Dermis microvascular lymphatic vessel endothelial cell (primary cell): ENCODE measurements around the gene GNAL. TPM values are rescaled to one million over a fixed set of nuclear protein-coding genes. Genes with fewer than 3 reads are reported as not detected.
A peak's percentile ranks its signal among the peaks of the same experiment; 100 is the strongest.
"Not testable (repeated sequence)": the region's sequence is repeated elsewhere in the genome, so short reads cannot be mapped to it uniquely, and the experiment has no call there.

Experiments used
- DNase-seq, 2 donors: peaks; one replicate each; pipeline versions ENCODE4 v3.0.0 to v3.0.0-alpha.2; 2010; ENCODE audit warnings: low read depth in 2 of 2
- total RNA-seq: library from RNA; depleted of rRNA; stranded (reverse); fragments of >200 nt; gene quantifications from 2 replicates; pipeline ENCODE4 v1.2.1, GENCODE V29; 2014

Gene GNAL
- total RNA-seq, 1 donor from 2014 or later: 0.39 TPM

DNA sequence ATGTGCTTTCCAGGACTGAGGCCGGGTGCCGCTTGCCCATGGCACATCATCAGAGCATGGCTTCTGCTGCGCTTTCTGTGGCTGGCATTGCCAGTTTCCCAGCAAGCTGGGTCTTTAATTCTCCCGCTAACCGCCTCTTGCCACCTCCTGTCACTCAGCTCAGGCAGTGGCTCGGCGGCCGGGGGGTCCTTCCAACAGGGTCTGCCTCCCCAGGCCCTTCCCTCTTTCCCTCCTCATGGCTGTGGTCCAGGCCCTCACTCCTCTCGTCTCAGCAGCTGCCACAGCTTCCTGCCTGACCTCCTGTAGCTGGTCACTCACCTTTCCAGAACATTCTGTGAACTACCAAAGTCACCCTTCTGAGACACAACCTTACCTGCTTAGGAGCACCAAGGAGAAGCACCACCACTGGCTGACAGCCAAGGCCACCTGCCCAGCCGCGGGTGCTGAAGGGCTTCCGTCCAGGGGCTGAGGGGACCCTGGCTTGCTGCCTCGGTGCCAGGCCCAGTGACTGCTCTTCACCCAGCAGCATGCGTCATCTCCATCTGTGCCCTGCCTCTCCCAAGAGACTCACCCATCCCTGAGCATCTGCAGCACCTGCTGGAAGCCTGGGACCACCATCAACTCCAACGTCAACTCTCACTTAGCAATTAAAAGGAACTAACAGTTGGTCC is 184.7 kb downstream of the GNAL start:
- no peak for DNase-seq

DNA sequence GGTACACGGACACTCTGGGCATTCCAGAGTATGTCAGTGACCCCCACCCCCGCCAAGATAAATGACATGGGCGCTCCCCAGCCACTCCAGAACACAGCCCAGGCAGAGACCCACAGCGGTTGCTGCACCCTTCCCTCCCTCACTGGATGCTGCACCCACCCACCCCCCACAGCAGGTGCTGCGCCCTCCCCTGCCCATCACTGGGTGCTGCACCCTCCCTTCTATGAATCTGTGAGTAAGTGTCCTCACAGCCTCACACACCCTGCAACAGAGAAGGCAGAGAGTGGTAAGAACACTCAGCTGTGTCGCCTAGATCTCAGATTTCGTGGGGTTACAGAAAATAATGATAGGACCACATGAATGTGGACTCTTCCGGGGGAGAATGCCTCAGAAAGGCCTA is 185.6 kb downstream of the GNAL start:
- DNase-seq: no peak

DNA sequence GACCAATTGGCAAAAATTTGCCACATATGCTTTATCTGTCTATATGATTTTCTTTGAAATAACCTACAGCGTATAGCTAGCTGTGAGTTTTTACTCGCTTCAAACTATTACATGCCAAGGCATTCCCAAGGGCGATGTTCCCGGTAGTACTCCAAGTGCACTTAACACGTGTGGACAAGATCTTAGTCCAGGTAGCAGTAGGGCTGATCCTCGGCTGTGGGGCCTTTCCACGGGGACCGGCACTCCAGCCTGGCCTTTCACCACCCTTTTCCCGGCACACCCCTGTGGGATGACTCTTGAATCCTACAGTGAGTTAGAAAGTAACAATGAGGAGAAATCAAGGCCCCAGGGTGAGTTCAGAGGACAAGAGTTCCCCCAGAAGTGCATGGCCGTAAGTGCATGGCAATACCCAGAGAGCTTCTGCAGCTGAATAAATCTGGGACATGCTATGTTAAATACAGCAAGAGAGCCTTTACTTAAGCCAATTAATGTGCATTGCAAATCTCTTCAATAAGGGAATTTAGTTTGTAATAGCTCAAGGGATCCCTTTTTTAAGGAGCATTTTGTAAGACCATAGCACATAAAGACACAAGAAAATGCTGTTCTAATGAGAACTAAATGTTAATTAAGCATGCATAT is 188.6 kb downstream of the GNAL start:
- DNase-seq: no peak

DNA sequence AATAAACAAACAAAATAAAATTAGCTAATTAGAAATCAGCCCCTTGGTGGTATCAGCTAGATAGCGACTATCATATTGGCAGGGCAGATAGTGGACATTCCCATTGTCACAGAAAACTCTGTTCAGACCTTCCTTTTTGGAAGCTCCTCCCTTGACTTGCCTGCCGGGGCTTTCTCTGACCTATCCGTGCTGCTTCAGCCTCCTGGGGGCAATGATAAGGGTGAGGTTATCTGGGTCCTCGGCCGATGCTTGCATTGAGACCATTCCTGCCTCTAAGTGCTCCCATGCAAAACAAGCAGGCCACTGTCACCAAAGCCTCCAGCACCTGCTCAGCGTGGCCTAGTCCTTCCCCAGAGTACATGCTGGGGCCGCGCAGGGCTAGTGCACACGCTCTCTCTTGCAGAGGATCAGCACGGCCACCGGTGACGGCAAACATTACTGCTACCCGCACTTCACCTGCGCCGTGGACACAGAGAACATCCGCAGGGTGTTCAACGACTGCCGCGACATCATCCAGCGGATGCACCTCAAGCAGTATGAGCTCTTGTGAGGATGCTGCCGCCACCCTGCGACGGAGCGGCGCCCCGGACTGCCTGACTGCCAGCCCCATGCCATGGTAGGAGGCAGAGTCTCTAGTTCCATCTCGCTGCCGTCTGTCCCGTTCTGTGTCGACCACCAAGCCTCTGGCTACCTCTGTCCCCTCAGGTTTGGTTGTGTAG is 191.7 kb downstream of the GNAL start:
- DNase-seq: no peak

DNA sequence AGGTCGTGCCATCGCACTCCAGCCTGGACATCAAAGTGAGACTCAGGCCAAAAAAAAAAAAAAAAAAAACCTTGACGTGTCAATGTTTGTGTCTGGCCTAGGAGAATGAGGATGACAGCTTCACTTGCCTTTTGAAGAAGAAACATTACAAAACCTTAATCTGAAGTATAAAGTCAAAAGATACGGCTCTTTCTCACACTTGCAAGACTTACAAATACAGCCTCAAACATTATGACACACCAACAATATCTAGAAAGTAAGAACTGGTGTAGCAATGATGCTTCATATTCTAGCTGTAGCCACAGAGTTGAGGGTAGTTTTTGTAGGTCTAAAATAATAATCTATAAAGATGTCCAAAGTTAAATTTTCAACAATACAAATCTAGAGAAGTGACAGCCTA is 193.6 kb downstream of the GNAL start:
- DNase-seq: no peak

DNA sequence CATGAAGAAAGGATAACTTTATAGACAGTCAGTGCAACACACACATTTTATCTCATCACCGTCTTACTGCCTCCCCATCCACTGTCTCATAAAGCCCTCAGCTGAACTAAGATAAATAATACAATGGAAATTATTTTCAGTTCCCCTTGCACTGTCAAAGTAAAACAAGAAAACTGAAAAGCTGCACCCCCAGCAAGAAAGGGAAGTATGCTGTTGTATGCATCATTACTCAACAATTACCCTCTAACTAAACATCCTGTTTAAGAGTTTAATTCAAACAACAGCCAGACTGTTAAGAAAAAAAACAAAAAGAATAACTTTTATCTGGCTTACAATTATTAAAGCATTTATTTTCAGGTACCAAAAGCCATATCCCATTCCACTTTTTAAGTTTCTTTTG is 194.1 kb downstream of the GNAL start:
- DNase-seq: peak in 1 of 2 donors; percentile 5

DNA sequence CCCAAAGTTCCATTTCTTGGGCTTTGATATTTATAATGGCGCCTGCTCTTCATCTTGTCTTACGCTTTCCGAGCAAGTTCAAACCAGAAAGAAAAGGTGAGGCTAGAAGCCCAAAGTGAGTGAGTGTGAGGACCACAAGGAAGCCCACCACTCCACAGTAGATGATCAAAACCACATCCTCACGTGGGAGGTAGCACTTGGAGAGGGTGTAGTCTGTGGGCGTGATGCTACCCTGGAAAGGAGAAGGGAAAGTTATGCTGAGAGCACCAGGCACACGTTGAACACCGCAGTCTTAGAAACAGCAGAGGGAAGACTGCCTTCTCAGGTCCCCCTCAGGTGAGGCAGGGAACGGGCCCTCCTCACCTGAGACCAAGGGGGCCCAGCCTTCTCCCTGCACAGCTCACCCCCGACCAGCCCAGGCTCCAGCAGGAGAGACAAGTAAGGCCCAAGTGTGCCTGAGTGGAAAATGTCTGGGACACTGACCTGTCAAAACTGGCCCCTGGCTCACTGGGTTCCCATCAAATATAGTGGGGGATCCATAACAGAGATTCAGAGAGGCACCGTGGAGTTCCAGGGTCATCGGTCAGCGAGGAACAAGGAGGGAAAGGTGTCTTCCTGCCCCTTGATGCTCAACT is 195.4 kb downstream of the GNAL start:
- no peak for DNase-seq

DNA sequence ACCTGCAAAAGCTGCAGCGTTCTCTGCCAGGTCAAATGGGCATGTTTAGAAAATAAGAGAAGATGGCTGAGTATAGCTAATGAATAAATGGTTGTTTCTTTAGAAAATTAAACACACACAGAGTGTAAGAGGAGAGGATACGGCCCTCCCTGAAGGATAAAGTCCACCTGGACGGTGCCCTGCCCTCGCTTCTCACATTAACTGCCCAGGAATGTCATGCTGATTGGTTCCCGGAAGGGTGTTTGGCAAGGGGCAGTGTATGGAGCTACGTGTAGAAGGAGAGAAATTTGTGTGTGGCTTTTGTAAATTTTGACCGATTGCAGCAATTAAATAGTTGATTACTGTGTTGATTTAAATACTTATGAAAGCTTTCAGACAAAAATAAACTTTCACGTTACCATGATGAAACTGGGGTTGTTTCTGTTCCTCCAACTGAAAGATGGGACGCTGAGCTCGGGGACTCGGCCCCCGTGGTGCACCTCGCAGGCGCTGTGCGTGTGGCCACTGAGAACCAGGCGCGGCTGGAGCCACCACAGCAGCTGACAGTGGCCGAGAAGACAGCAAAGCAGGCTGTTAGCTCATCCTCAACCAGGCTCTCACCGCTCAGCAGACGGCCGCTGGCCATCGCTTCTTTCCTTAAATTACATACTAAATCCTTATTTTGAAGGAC is 196.3 kb downstream of the GNAL start:
- DNase-seq: no peak

DNA sequence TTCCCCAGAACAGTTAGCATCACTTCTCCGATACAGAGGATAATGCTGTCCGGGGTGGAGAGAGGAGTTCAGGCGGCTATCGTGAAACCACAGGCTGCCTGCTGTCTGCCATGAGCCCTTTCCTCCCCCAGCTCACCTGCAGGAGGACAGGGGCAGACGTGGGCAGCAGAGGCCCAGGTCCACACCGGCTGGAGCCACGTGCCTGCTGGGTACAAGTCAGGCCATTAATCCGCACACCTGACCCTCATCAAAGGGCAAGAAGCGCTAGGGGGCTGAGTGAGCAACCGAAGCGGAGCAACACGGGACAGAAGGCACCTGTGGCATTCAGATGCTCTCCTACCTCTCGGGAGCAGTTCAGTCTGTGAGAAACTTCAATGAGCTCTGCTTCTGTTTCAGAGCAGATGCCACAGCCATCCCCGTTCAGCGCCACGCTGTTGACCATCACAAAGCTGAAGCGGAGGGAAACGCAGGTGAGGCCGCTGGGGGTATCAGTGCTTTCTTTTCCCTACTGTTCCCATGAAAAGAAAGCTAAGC is 197.6 kb downstream of the GNAL start:
- no peak for DNase-seq

DNA sequence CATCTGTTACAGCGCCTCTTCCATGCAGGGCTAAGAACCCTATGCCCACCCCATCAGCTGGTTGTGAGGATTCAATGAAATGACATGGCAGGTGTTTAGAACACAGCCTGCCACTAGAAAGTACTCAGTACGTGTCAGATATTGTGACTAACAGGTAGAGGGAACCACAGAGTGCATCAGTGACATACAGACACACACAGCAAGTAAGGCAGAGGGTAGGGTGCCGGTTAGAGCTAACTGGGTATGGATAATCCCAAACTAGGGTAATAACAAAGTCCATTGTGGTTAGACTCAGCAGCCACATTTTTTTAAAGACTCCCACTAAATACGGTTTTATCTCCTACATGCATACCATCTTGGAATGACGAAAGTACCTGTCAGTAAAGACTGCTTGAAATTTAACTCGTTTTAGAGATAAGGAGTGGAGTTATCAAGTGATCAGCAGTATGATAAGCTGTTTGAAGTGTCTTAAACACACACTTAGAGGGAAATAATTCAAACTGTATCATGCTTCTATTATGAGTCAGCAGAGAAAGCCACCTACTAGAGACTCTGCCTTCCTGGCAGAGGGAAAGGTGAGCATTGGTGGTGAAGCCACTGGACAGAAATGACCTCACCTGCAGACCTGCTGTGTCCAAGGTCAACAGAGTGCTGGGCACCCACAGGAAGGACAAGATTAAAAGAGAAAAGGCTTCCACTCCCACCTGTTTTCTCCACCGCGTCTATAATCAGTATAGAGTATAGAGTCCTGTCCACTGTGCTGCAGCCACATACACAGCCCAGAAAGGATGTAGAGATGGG is 198.5 kb downstream of the GNAL start:
- no peak for DNase-seq

DNA sequence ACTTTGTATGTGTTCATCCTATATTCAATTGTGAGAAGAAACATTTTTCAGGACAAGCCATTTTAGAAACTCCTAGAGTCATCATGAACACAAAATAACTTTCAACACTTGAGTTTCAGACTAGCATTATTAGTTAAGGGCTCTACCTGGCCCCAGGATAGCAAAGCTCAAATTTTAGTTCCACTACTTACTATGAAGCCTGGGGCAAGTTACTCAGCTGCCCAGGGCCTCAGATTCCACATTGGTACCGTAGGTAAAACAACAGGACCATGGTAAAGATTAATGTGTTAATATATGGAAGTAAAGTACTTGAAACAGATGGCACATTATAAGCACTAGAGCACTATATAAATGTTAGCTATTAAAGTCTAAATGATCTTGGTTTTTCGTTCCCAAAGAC is 199.7 kb downstream of the GNAL start:
- DNase-seq: no peak

DNA sequence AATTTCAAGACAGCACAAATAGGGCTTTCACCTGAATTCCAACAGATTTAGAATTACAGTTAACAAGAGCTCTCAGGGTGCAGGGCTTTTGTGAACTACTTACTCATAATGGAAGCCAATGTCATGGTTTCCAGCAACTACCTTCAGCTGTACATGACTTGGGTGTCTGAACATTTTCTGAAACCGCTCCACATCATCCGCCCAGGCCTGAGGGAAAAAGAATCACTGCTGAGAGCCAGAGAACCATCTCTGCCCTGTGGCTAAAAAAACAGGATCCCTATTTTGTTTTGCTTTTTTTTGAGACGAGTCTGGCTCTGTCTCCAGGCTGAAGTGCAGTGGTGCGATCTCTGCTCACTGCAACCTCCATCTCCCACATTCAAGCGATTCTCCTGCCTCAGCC is 200.2 kb downstream of the GNAL start:
- no peak for DNase-seq

DNA sequence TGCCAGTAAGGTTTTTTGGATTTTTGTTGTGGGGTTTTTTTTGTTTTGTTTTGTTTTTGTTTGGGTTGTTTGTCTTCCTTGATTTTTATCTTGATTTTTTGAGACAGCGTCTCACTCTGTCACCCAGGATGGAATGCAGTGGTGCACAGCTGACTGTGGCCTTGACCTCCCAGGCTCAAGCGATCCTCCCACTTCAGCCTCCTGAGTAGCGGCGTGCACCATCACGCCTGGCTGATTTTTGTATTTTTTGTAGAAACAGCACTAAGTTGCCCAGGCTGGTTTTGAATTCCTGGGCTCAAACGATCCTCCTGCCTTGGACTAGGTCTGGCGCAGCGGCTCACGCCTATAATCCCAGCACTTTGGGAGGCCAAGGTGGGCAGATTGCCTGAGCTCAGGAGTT is 202.7 kb downstream of the GNAL start:
- no peak for DNase-seq

DNA sequence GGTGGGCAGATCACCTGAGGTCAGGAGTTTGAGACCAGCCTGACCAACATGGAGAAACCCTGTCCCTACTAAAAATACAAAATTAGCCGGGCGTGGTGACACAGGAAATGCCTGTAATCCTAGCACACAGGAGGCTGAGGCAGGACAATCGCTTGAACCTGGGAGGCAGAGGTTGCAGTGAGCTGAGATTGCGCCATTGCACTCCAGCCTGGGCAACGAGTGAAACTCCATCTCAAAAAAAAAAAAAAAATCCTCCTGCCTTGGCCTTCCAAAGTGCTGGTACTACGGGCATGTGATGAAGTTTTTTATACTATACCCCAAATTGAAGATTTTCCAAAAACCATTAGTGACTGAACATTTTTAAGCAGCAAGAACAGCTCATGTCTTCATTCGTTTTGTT is 203.4 kb downstream of the GNAL start:
- DNase-seq: not testable (repeated sequence)

DNA sequence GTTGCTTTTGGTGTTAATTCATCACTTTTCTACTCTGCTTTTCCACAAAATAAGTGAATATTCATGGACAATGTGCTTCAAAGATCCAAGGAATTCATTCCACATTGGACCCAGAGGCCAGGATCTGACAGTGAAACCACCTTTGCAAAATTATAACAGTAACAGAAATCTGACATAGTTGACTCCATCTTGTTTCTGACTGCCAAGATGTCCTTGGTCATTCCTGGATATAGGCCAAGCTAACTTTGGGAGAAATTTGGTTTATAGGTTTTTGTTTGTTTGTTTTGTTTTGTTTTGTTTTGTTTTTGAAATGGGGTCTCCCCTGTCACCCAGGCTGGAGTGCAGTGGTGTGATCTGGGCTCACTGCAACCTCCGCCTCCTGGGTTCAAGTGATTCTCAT is 208.7 kb downstream of the GNAL start:
- DNase-seq: no peak

DNA sequence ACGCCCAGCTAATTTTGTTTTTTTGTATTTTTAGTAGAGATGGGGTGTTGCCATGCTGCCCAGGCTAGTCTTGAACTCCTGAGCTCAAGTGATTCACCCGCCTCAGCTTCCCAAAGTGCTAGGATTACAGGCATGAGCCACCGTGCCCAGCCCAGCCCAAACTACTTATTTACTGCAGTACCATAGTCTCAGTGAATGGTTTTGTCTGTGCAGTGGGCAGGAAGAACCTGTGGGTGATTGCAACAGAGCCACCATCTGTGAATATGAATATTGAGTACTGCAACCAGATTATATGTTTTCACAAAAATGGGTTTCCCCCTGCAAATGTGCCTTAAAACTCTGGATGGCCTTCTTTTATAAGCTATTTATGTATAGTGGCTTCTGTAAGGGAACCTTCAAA is 210.0 kb downstream of the GNAL start:
- DNase-seq: no peak

DNA sequence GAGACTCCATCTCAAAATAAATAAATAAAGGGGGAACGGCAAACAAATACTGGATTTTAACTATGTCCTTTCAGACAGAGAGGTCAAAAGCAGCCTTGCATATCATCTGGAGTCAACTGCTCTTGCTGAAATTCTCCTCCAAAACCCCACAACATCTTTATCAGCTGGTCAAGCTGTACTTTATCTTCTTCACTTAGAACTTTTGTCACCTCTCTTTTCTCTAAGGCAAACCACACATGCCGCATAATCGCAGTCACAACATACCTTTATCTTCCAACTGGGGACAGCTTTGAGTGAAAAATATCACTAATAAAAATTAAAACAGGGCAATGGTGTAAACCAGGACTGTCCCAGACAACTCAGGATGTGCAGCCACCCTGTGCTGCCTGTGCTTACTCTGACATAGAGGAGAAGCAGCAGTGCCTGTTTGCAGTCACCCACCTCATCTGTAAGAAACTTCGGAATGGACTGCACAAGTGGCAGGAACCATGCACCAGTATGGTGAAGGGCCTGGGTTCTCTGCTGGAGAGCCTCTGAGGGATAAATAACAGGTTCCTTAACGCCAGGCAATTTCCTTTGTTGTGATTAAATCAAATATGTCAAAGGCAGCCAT is 212.9 kb downstream of the GNAL start:
- DNase-seq: no peak

DNA sequence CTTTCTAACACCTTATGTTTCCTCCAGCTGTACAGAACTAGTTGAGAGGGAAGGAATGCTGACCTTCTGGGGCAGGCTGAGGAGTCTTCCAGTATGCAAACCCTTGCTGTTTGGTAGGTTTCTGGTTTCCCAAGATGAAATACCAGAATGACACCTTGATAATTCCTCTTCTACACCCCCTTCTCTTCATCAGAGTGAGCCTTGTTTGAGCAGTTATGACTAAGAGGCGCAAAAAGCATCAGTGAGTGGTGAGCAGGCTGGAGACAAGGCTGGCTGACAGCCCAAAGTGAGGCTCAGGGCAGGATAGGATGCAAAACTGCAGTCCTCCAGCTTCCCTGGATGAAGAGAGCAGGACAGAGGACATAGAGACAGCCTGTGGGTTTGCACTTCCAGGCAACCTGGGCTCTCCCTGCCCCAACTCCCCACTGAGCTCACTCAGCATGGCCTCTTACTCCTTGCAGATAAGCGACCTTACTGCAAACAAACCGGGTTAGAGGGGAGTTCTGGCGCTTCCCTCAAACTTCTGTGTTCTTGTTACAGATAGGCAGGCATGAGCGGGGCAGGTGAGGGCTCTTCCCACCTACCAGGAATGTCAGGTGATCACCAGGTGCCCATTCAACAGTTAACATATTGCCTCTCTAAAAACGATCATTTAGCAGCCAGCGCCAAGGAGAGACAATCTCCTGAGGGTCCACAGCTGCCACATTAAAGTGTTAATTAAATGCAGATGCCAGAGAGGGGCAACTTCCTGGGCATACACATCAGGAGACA is 213.6 kb downstream of the GNAL start:
- DNase-seq: no peak

DNA sequence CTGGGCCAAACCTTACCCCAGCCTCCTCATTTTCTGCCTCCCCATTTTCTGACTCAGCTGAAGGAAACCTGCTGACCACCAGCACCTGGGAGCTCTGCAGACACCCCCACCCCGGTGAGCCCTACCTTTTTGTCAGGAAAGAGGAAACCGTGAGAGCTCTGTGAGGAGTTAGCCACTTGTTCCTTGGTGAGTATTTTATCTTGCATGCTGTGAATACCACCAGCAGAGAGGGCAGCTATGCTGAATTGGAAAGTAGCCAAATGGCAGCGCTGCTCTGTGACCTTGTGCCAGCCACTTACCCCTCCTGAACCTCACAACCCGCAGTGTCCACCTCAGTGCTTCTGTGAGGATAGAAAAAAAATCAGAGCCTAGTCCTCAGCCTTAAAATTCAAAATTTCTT is 216.5 kb downstream of the GNAL start:
- no peak for DNase-seq

DNA sequence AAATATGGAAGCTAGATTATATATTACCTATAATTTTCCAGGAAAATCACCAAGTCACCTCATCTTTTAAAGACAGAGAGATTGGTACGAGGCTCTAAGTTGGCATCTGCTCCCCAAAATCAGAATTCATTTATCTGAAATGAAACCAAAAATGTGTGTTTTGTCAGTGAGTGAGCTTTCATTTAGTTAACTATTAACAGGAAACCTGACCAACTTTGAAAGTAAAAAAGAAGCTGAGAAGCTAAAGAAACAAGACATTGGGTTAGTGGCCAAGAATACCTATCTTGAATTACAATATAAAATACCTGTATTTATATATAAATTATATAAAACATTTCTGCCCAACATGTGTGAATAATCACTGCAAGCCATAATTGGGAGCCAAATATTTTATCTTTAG is 217.1 kb downstream of the GNAL start:
- DNase-seq: no peak
